HepG2 (cell line): Measurements from ENCODE around the gene SSBP4. TPM values are rescaled to one million over a fixed set of nuclear protein-coding genes. Genes with fewer than 3 reads are reported as not detected.

ENCODE experiments used
- AHR ChIP-seq: IDR thresholded peaks from 2 replicates; pipeline ENCODE4 v1.6.1; 2018; ENCODE audit warnings: missing genetic modification reagents, missing compliant biosample characterization
- ATF7-NPFF ChIP-seq: sonication (generic); formaldehyde crosslinking; IDR thresholded peaks from 2 replicates; pipeline ENCODE4 v1.8.1; 2023; ENCODE audit warnings: mild to moderate bottlenecking, low read depth, missing genetic modification reagents, moderate library complexity
- EP300 ChIP-seq, 3 experiments: sonication (generic) in 1 of 3; formaldehyde crosslinking in 1 of 3; IDR thresholded peaks; 2 replicates each; pipeline versions ENCODE4 v1.5.1 to v1.6.1; 2011 to 2020; ENCODE audit warnings: low read depth in 2 of 3, low read length in 2 of 3, borderline replicate concordance in 1 of 3, improper control_type of control experiment in 1 of 3, mild to moderate bottlenecking in 1 of 3, missing genetic modification reagents in 1 of 3, moderate library complexity in 1 of 3
- GFI1 ChIP-seq: sonication (generic); formaldehyde crosslinking; IDR thresholded peaks from 2 replicates; pipeline ENCODE4 v1.5.0; 2020; ENCODE audit warnings: missing genetic modification reagents, mild to moderate bottlenecking, borderline replicate concordance
- GLI4 ChIP-seq: sonication (generic); formaldehyde crosslinking; IDR thresholded peaks from 2 replicates; pipeline ENCODE4 v1.5.1; 2020; ENCODE audit warnings: missing genetic modification reagents, mild to moderate bottlenecking, moderate library complexity, borderline replicate concordance
- HNF4A ChIP-seq: sonication (generic); formaldehyde crosslinking; IDR thresholded peaks from 2 replicates; pipeline ENCODE4 v1.4.0; 2020; ENCODE audit warnings: missing genetic modification reagents
- HNRNPUL1 ChIP-seq: fragments of 200-400 bp; formaldehyde crosslinking; IDR thresholded peaks from 2 replicates; pipeline ENCODE4 v1.6.1; 2017; ENCODE audit warnings: low read depth, mild to moderate bottlenecking, low read length, moderate library complexity
- KAT8 ChIP-seq: IDR thresholded peaks from 2 replicates; pipeline ENCODE4 v1.6.1; 2016; ENCODE audit warnings: missing genetic modification reagents, missing compliant biosample characterization
- SALL2 ChIP-seq: sonication (generic); formaldehyde crosslinking; IDR thresholded peaks from 2 replicates; pipeline ENCODE4 v1.8.1; 2023; ENCODE audit warnings: mild to moderate bottlenecking, missing genetic modification reagents, inconsistent platforms
- SMARCC2 ChIP-seq: fragments of 450-650 bp; IDR thresholded peaks from 2 replicates; pipeline ENCODE4 v1.6.1; 2017; ENCODE audit warnings: antibody characterized with exemption, mild to moderate bottlenecking
- SPEN ChIP-seq: sonication (generic); formaldehyde crosslinking; IDR thresholded peaks from 2 replicates; pipeline ENCODE4 v1.5.1; 2020; ENCODE audit warnings: low read depth, mild to moderate bottlenecking, missing genetic modification reagents
- U2AF1 ChIP-seq: fragments of 200-400 bp; formaldehyde crosslinking; optimal IDR thresholded peaks from 2 replicates; pipeline ENCODE3; 2017; ENCODE audit warnings: mild to moderate bottlenecking, low read depth, low read length
- ZBTB3 ChIP-seq: sonication (generic); formaldehyde crosslinking; IDR thresholded peaks from 2 replicates; pipeline ENCODE4 v1.4.0; 2020; ENCODE audit warnings: low read depth, mild to moderate bottlenecking, moderate library complexity, missing genetic modification reagents, borderline replicate concordance
- ZNF205 ChIP-seq: IDR thresholded peaks from 2 replicates; pipeline ENCODE4 v1.6.1; 2018; ENCODE audit warnings: missing biosample characterization, missing genetic modification reagents
- ZNF207 ChIP-seq: fragments of 450-650 bp; IDR thresholded peaks from 2 replicates; pipeline ENCODE4 v1.6.1; 2016; ENCODE audit warnings: antibody characterized with exemption, borderline replicate concordance
- ZNF274 ChIP-seq: sonication (generic); formaldehyde crosslinking; IDR thresholded peaks from 2 replicates; pipeline ENCODE4 v1.5.1; 2020; ENCODE audit warnings: mild to moderate bottlenecking, missing genetic modification reagents
- ZNF598 ChIP-seq: sonication (generic); formaldehyde crosslinking; IDR thresholded peaks from 2 replicates; pipeline ENCODE4 v1.5.1; 2020; ENCODE audit warnings: mild to moderate bottlenecking, missing genetic modification reagents, borderline replicate concordance
- ZNF724P ChIP-seq: sonication (generic); formaldehyde crosslinking; IDR thresholded peaks from 2 replicates; pipeline ENCODE4 v1.8.0; 2022; ENCODE audit warnings: missing genetic modification reagents, borderline replicate concordance
- polyA plus RNA-seq, 8 experiments: library from polyadenylated mRNA; depleted of rRNA in 3 of 8; stranded (reverse) in 7 of 8; unstranded in 1 of 8; fragments of >200 nt; fragmentation: Illumina TruSeq in 4 of 8; extraction: Trizol in 4 of 8; gene quantifications; 2 replicates each; pipeline versions ENCODE4 v1.2.1 to v1.2.3, GENCODE V29; 2011 to 2016; ENCODE audit warnings: low read depth in 4 of 8, missing spikeins in 1 of 8, mixed read lengths in 1 of 8; ENCODE audit not compliant: insufficient read depth in 1 of 8
- total RNA-seq, 5 experiments: library from RNA; depleted of rRNA; stranded (reverse); fragments of >200 nt; fragmentation: Illumina TruSeq; extraction: Trizol; gene quantifications; 2 replicates each; pipeline ENCODE4 v1.2.3, GENCODE V29; 2016; ENCODE audit warnings: low read depth in 1 of 5
- TF ChIP-seq, protein P1 (sequence below): sonication (generic); formaldehyde crosslinking; IDR thresholded peaks from 2 replicates; pipeline ENCODE4 v1.4.0; 2020; ENCODE audit warnings: missing genetic modification reagents, borderline replicate concordance
- TF ChIP-seq, protein P2 (sequence below): sonication (generic); formaldehyde crosslinking; IDR thresholded peaks from 2 replicates; pipeline ENCODE4 v1.8.0; 2022; ENCODE audit warnings: mild to moderate bottlenecking, missing genetic modification reagents; ENCODE audit not compliant: insufficient replicate concordance
- TF ChIP-seq, protein P3 (sequence below): sonication (generic); formaldehyde crosslinking; IDR thresholded peaks from 2 replicates; pipeline ENCODE4 v1.9.0; 2022; ENCODE audit warnings: missing genetic modification reagents, mild to moderate bottlenecking, borderline replicate concordance

The SSBP4 gene
- total and polyA plus RNA-seq, 2 of the 13 experiments (the other 11 are each of a cell fraction or from before 2014, with no cell fraction given), result 20.8 to 39.5 TPM

DNA sequence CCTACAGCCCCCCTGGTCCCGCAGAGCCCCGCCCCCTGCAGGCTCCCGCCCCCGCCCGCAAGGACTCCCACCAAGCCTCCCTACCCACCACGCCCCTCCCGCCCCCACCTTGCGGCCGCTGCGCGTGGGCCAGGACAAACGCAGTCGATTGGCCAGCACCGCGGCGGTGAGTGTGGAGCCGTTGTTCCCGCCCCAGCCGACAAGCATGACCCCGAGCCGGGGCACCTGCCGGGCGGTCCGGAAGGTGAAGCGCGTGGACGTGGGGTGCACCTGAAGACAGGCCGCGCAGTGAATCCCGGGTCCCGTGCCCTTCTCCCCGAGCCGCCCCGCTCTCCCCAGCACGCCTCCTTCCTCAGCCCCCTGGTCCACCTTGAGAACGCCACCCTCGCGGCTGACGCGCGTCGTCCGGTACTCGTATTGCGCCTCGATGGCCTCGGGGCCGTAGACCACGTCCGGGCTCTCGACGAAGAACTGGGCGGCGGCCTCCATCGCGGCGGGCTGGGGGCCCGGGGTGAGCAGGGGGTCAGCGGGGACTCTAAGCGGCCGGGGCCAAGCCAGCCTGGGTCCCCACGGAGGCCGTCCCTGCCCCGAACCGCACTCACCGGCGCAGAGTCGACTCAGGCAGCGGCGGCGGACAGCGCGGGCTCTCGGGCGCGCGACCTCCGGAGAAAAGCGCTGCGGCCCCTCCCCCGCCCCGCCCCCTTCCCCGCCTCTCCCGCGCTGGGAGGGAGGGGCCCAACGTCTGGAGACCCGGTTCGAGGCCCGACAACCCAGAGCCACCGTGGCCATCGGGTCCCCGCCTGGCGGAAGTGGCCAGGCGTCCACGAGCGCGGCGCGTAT is 18.5 kb downstream of the SSBP4 start, which contains the start of gene ISYNA1 (continued):
- no peak for TF ChIP-seq ATF7-NPFF (CRISPR knock-in tag)
- no peak for TF ChIP-seq ZNF598
- no peak for TF ChIP-seq GLI4
- no peak for TF ChIP-seq SMARCC2
- TF ChIP-seq, protein P1, sequence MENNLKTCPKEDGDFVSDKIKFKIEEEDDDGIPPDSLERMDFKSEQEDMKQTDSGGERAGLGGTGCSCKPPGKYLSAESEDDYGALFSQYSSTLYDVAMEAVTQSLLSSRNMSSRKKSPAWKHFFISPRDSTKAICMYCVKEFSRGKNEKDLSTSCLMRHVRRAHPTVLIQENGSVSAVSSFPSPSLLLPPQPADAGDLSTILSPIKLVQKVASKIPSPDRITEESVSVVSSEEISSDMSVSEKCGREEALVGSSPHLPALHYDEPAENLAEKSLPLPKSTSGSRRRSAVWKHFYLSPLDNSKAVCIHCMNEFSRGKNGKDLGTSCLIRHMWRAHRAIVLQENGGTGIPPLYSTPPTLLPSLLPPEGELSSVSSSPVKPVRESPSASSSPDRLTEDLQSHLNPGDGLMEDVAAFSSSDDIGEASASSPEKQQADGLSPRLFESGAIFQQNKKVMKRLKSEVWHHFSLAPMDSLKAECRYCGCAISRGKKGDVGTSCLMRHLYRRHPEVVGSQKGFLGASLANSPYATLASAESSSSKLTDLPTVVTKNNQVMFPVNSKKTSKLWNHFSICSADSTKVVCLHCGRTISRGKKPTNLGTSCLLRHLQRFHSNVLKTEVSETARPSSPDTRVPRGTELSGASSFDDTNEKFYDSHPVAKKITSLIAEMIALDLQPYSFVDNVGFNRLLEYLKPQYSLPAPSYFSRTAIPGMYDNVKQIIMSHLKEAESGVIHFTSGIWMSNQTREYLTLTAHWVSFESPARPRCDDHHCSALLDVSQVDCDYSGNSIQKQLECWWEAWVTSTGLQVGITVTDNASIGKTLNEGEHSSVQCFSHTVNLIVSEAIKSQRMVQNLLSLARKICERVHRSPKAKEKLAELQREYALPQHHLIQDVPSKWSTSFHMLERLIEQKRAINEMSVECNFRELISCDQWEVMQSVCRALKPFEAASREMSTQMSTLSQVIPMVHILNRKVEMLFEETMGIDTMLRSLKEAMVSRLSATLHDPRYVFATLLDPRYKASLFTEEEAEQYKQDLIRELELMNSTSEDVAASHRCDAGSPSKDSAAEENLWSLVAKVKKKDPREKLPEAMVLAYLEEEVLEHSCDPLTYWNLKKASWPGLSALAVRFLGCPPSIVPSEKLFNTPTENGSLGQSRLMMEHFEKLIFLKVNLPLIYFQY (CRISPR knock-in tag), result peak; percentile 39; the same call in 1 of the 2 replicates
- no peak for TF ChIP-seq U2AF1
- TF ChIP-seq ZNF274 (CRISPR knock-in tag), result no peak
- no peak for TF ChIP-seq EP300 (IDR thresholded peaks at IDR 0.05; ENCODE audit: low read depth in 2 of 2, low read length in 2 of 2)
- TF ChIP-seq EP300 (CRISPR knock-in tag; IDR thresholded peaks at IDR 0.05; ENCODE audit: borderline replicate concordance), result no peak
- no peak for TF ChIP-seq ZNF724P
- 0 out of 2 replicates have a peak, but pooled peaks have one; percentile 9 for TF ChIP-seq KAT8 (CRISPR knock-in tag)
- TF ChIP-seq HNF4A (CRISPR knock-in tag), result no peak
- no peak for TF ChIP-seq ZNF207
- no peak for TF ChIP-seq ZNF205 (CRISPR knock-in tag)
- no peak for TF ChIP-seq SALL2 (CRISPR knock-in tag)
- TF ChIP-seq SPEN (CRISPR knock-in tag), result 0 out of 2 replicates have a peak, but pooled peaks have one; percentile 7
- TF ChIP-seq ZBTB3 (CRISPR knock-in tag), result no peak
- no peak for TF ChIP-seq AHR (CRISPR knock-in tag)
- TF ChIP-seq GFI1 (CRISPR knock-in tag), result no peak
- TF ChIP-seq, protein P2, sequence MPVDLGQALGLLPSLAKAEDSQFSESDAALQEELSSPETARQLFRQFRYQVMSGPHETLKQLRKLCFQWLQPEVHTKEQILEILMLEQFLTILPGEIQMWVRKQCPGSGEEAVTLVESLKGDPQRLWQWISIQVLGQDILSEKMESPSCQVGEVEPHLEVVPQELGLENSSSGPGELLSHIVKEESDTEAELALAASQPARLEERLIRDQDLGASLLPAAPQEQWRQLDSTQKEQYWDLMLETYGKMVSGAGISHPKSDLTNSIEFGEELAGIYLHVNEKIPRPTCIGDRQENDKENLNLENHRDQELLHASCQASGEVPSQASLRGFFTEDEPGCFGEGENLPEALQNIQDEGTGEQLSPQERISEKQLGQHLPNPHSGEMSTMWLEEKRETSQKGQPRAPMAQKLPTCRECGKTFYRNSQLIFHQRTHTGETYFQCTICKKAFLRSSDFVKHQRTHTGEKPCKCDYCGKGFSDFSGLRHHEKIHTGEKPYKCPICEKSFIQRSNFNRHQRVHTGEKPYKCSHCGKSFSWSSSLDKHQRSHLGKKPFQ (CRISPR knock-in tag), result no peak
- TF ChIP-seq HNRNPUL1, result no peak
- TF ChIP-seq, protein P3, sequence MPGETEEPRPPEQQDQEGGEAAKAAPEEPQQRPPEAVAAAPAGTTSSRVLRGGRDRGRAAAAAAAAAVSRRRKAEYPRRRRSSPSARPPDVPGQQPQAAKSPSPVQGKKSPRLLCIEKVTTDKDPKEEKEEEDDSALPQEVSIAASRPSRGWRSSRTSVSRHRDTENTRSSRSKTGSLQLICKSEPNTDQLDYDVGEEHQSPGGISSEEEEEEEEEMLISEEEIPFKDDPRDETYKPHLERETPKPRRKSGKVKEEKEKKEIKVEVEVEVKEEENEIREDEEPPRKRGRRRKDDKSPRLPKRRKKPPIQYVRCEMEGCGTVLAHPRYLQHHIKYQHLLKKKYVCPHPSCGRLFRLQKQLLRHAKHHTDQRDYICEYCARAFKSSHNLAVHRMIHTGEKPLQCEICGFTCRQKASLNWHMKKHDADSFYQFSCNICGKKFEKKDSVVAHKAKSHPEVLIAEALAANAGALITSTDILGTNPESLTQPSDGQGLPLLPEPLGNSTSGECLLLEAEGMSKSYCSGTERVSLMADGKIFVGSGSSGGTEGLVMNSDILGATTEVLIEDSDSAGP (CRISPR knock-in tag), result peak; percentile 12; the same call in 1 of the 2 replicates
